ENCODE measurements around the gene LAMTOR5. TPM values are rescaled to one million over a fixed set of nuclear protein-coding genes. Genes with fewer than 3 reads are reported as not detected.

The LAMTOR5 gene
- total and polyA plus RNA-seq, 2 experiments from 2014 or later = 67.1 to 307 TPM

- Histone ChIP-seq H3F3A (ENCODE audit: insufficient read depth) (peaks cover 21% of the 10 kb centered on the region), H3K4me3 (no peak overlapping the region), H3K27ac (no peak overlapping the region), H3K9me3 (ENCODE audit: low read depth) (no peaks in the 10 kb centered on the region), H3K4me2 (ENCODE audit: unreplicated experiment) (no peak overlapping the region), H3K9me2 (ENCODE audit: insufficient read depth) (no peaks in the 10 kb centered on the region), H3K79me2 (ENCODE audit: insufficient read depth) (peaks cover 5% of the 10 kb centered on the region; the same call in 1 of the 2 replicates), H3K27me3 (replicated peaks; ENCODE audit: insufficient read depth) (no peaks in the 10 kb centered on the region), H3K36me3 (ENCODE audit: low read depth) (peaks cover 9% of the 10 kb centered on the region; the same call in 1 of the 2 replicates), H3K4me1 (ENCODE audit: insufficient read depth) (peaks cover 12% of the 10 kb centered on the region), H3K9ac (no peak overlapping the region), H2AFZ (no peak overlapping the region), H4K20me1 (ENCODE audit: insufficient read depth) (no peaks in the 10 kb centered on the region)
- in situ Hi-C loops (cut with MboI) = no loop called here
- no peak for TF ChIP-seq EZH2 (IDR thresholded peaks at IDR 0.05; ENCODE audit: insufficient read depth, poor library complexity, severe bottlenecking)
- no peak for TF ChIP-seq EZH2phosphoT487 (IDR thresholded peaks at IDR 0.05; ENCODE audit: insufficient read depth, low read depth)
- peak; percentile 34 for DNase-seq
- 94 to 98% methylated on average over 10 of the region's 10 CpGs for WGBS, 2 experiments (ENCODE audit: low coverage in 1 of 2, low lambda C conversion rate in 2 of 2, missing lambda C conversion rate in 2 of 2)
Measured at GRCh38 chr1:110380672-110381283, 26.7 kb downstream of the LAMTOR5 start.

- H4K20me1 ChIP-seq (ENCODE audit: insufficient read depth) = no peaks in the 10 kb centered on the region
- in situ Hi-C loops (cut with MboI) = no loop called here
- no peaks in the 10 kb centered on the region for H3K27me3 ChIP-seq (replicated peaks; ENCODE audit: insufficient read depth)
- no peak overlapping the region for H2AFZ ChIP-seq
- peaks cover 8% of the 10 kb centered on the region for H3K4me1 ChIP-seq (ENCODE audit: insufficient read depth)
- H3K4me2 ChIP-seq (ENCODE audit: unreplicated experiment) = no peak overlapping the region
- H3K9me3 ChIP-seq (ENCODE audit: low read depth) = no peaks in the 10 kb centered on the region
- no peak overlapping the region for H3K27ac ChIP-seq
- H3K36me3 ChIP-seq (ENCODE audit: low read depth) = peaks cover 43% of the 10 kb centered on the region
- DNase-seq = peak; percentile 45
- peaks cover 3% of the 10 kb centered on the region for H3F3A ChIP-seq (ENCODE audit: insufficient read depth)
- no peak overlapping the region for H3K9ac ChIP-seq
- peaks cover 16% of the 10 kb centered on the region for H3K79me2 ChIP-seq (ENCODE audit: insufficient read depth)
- H3K9me2 ChIP-seq (ENCODE audit: insufficient read depth) = no peaks in the 10 kb centered on the region
- no peak for TF ChIP-seq EZH2phosphoT487 (IDR thresholded peaks at IDR 0.05; ENCODE audit: insufficient read depth, low read depth)
- TF ChIP-seq EZH2 (IDR thresholded peaks at IDR 0.05; ENCODE audit: insufficient read depth, poor library complexity, severe bottlenecking) = no peak
- H3K4me3 ChIP-seq = no peak overlapping the region
- 91% methylated on average over 1 of the region's 1 CpG for WGBS, 2 experiments (ENCODE audit: low coverage in 1 of 2, low lambda C conversion rate in 2 of 2, missing lambda C conversion rate in 2 of 2)
Measured at GRCh38 chr1:110375490-110375889, 32.0 kb downstream of the LAMTOR5 start.

GRCh38 chr1:110370827-110371226 lies 36.7 kb downstream of the LAMTOR5 start:
- Histone ChIP-seq H3K9ac (no peak overlapping the region), H3K9me3 (ENCODE audit: low read depth) (no peaks in the 10 kb centered on the region), H3K4me3 (no peak overlapping the region), H3K79me2 (ENCODE audit: insufficient read depth) (peaks cover 49% of the 10 kb centered on the region), H3F3A (ENCODE audit: insufficient read depth) (peaks cover 16% of the 10 kb centered on the region), H4K20me1 (ENCODE audit: insufficient read depth) (no peaks in the 10 kb centered on the region), H3K36me3 (ENCODE audit: low read depth) (peaks cover 34% of the 10 kb centered on the region), H3K27me3 (replicated peaks; ENCODE audit: insufficient read depth) (no peaks in the 10 kb centered on the region), H3K4me1 (ENCODE audit: insufficient read depth) (peaks cover 11% of the 10 kb centered on the region), H3K9me2 (ENCODE audit: insufficient read depth) (no peaks in the 10 kb centered on the region), H3K27ac (peak overlapping the region; percentile 36), H3K4me2 (ENCODE audit: unreplicated experiment) (peak overlapping the region; percentile 46), H2AFZ (no peak overlapping the region)
- no peak for TF ChIP-seq EZH2 (IDR thresholded peaks at IDR 0.05; ENCODE audit: insufficient read depth, poor library complexity, severe bottlenecking)
- DNase-seq = peak; percentile 91
- WGBS, 2 experiments (ENCODE audit: low coverage in 1 of 2, low lambda C conversion rate in 2 of 2, missing lambda C conversion rate in 2 of 2) = 0 to 5% methylated on average over 1 of the region's 1 CpG
- in situ Hi-C loops (cut with MboI) = no loop called here

DNA sequence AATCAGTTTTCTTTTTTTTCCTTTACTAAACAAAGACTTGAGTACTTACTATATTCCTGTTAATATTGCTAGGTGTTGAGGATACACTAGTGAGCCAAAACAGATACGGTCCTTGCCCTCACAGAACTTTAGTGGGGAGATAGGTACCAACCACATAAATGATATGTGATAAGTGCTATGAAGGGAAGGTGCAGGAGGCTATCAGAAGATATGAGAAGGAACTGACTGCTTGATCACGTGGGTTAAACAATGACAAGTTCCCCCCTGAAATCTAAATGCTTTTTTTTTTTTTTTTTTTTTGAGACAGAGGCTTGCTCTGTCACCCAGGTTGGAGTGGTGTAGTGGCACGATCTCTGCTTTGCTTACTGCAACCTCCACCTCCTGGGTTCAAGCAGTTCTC lies 43.3 kb downstream of the LAMTOR5 start:
- Histone ChIP-seq H4K20me1 (ENCODE audit: insufficient read depth) (no peaks in the 10 kb centered on the region), H3K9me3 (ENCODE audit: low read depth) (no peaks in the 10 kb centered on the region), H3K4me1 (ENCODE audit: insufficient read depth) (no peaks in the 10 kb centered on the region), H3K4me2 (ENCODE audit: unreplicated experiment) (no peak overlapping the region), H2AFZ (no peak overlapping the region), H3K4me3 (no peak overlapping the region), H3F3A (ENCODE audit: insufficient read depth) (peaks cover 4% of the 10 kb centered on the region; the same call in 1 of the 2 replicates), H3K27me3 (replicated peaks; ENCODE audit: insufficient read depth) (no peaks in the 10 kb centered on the region), H3K9me2 (ENCODE audit: insufficient read depth) (no peaks in the 10 kb centered on the region), H3K9ac (no peak overlapping the region), H3K36me3 (ENCODE audit: low read depth) (peaks cover 8% of the 10 kb centered on the region; the same call in 1 of the 2 replicates), H3K79me2 (ENCODE audit: insufficient read depth) (peaks cover 79% of the 10 kb centered on the region), H3K27ac (no peak overlapping the region)
- DNase-seq = no peak
- in situ Hi-C loops (cut with MboI) = no loop called here
- 98 to 100% methylated on average over 3 of the region's 3 CpGs for WGBS, 2 experiments (ENCODE audit: low coverage in 1 of 2, low lambda C conversion rate in 2 of 2, missing lambda C conversion rate in 2 of 2)
- TF ChIP-seq EZH2 (IDR thresholded peaks at IDR 0.05; ENCODE audit: insufficient read depth, poor library complexity, severe bottlenecking) = no peak
- no peak for TF ChIP-seq EZH2phosphoT487 (IDR thresholded peaks at IDR 0.05; ENCODE audit: insufficient read depth, low read depth)

All from GM23248 (cell line).